GM21737 (cell line): ENCODE results near the gene NSUN3.
"Not testable (repeated sequence)": the region's sequence is repeated elsewhere in the genome, so short reads cannot be mapped to it uniquely, and the experiment has no call there.

ENCODE experiments used
- ATAC-seq: cut with Tn5 transposase; IDR thresholded peaks from one replicate; pipeline ENCODE4 v1.9.1; 2021; ENCODE audit warnings: mild to moderate bottlenecking, moderate library complexity; ENCODE audit not compliant: unreplicated experiment

Gene NSUN3

DNA sequence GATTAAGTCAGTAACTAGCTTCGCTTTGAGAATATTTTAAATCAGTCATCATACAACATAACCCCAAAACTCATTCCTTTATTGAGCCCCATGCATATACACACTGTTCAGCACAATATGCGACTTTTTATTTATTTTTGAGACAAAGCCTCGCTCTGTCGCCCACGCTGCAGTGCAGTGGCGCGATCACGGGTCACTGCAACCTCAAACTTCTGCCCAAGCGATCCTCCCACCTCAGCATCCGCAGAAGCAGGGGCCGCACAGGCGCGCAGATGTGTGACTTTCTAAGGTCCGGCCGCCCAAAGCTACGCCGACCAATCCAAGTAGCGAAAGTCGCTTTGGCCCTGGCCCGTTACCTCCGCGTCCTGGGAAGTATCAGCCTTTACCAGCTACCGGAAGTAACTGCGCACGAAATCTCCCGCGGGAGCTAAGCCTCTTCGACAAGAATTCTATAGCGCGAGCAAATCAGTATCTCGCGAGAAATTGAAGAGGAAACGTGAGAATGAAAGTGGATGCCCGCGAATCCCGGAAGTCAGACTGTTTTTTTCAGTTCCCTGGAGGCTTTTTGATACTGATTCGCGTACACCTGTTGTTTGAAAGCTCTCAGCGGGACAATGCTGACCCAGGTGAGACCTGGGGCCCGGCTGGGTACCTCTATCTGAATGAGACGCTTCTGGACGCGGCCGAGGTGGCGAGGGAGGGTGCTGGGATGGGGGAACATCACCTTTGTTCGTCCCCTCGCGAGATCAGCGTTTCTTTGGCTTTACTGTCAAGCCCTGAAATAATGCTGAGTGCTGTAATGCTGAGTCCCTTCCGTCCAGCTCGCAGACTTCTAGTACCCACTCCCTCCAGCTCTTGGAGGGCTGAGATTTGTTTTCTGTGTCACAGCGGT is at the start of gene NSUN3, which contains the start of gene DHFR2:
NSUN3 (plus strand) TSS at position 549 of the 892 bp plus-strand sequence; CDS start at position 615, 66 bp downstream.
DHFR2 (minus strand) TSS at position 404 of the 892 bp plus-strand sequence. CDS start 1,405 bp downstream, outside the sequence.
- ATAC-seq: peak; percentile 94

- no peak for ATAC-seq
Observed at GRCh38 chr3:94015025-94015424, 47.8 kb upstream of the NSUN3 start.

DNA sequence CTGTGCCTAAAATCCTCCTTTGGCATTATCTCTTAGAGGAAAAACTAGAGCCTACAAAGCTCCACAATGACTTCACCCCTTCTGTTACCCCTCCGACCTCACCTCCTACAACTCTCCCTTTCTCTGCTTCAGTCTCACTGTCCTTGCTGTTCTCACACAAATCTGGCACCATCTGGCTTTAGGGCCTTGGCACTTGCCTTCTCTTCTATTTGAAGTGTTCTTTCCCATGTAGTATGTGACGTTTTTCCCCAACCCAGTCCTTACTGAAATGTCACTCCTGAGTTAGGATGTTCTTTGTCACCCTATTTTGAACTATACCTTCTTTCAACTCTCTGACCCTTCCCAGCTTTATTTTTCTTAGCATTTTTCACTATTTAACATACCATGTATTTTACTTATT is 43.2 kb upstream of the NSUN3 start:
- no peak for ATAC-seq

DNA sequence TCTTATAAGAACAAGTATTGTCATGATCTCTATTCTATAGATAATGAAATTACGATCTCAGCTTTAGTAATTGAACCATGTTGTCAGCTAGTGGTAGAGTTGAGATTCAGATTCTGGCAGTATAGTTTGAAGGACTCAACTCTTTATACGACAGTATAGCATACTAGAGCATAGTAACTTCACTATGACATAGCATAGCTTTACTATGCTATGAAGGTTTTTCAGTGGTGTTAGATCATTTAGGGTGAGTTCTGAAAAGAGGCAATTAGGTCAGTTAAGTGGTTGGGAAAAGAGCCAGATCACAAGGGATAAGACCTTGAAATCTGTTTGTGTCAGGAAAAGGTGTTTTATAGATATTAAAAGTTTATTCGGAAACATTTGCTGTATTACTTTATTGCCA is 42.6 kb upstream of the NSUN3 start:
- no peak for ATAC-seq

DNA sequence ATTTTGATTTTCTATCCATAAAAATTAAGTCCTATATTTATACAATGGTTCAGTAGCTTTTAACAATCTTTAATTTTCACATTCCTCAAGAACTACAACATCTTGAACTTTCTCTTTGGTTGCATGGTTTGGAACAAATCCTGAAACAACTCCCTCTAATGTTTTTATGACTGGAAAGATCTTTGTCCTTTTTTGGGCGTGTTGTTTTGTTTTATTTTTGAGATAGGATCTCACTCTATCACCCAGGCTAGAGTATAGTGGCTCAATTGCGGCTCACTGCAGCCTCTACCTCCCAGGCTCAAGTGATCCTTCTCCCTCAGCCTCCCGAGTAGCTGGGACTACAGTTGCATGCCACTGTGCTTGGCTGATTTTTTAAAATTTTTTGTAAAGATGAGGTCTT is 38.5 kb upstream of the NSUN3 start:
- ATAC-seq: no peak

DNA sequence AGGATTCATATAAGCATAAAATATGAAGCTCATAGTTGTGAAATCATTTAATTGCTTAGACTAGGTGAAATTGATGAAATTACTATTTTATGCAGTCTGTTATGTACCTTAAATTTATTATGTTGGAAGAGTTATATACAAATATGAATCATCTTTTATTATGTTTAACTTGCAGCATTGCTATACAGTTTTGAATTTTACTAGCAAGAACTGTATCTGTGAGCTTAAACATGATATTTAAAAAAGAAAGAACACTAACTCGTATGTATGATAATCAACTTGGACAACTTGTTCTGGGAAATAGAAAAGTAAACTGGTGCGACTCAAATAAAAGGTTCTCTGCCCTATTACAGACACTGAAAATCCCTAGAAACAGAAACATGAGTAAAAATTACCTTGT is 36.2 kb upstream of the NSUN3 start:
- no peak for ATAC-seq

GRCh38 chr3:94028093-94028837 is 34.6 kb upstream of the NSUN3 start, which contains the start of gene STX19:
TSS of gene STX19 (minus strand) at chr3:94028597. CDS start at chr3:94015269, 13,328 bp downstream.
- ATAC-seq: no peak

GRCh38 chr3:94036909-94037507 is 25.9 kb upstream of the NSUN3 start:
- no peak for ATAC-seq

DNA sequence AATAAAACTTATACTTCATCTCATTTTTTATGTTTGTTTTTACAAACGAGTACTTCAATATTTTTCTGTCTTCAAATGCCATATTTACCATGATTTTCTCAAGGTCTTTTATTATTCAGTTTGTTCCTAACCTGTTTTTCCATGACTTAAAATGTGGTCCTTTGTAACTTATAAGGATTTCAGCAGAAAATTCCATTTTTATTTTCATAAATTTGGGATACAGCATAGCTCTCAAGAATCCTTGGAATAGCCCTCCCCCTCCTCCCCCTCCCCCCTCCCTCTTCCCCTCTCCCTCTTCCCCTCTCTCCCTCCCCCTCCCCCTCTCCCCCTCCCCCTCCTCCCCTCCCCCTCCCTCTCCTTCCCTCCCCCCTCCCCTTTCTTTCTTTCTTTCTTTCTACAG is 19.6 kb upstream of the NSUN3 start:
- ATAC-seq: no peak

DNA sequence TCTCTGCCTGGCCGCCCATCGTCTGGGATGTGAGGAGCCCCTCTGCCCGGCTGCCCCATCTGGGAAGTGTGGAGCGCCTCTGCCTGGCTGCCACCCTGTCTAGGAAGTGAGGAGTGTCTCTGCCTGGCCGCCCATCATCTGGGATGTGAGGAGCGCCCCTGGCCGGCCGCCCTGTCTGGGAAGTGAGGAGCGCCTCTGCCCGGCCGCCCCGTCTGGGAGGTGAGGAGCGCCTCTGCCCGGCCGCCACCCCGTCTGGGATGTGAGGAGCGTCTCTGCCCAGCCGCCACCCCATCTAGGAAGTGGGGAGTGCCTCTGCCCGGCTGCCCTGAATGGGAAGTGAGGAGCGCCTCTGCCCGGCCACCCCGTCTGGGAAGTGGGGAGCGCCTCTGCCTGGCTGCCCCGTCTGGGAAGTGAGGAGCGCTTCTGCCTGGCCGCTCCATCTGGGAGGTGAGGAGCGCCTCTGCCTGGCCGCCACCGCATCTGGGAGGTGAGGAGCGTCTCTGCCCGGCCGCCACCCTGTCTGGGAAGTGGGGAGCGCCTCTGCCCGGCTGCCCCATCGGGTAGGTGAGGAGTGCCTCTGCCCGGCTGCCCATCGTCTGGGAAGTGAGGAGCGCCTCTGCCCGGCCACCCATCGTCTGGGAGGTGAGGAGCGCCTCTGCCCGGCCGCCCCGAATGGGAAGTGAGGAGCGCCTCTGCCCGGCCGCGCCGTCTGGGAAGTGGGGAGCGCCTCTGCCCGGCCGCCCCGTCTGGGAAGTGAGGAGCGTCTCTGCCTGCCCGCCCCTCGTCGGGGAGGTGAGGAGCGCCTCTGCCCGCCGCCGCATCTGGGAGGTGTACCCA is 18.5 kb upstream of the NSUN3 start:
- ATAC-seq: not testable (repeated sequence)

GRCh38 chr3:94046533-94046932 is 16.3 kb upstream of the NSUN3 start:
- no peak for ATAC-seq

- no peak for ATAC-seq
Observed at GRCh38 chr3:94049267-94049666, 13.6 kb upstream of the NSUN3 start.

- ATAC-seq: no peak
Observed at GRCh38 chr3:94050546-94050945, 12.3 kb upstream of the NSUN3 start.

DNA sequence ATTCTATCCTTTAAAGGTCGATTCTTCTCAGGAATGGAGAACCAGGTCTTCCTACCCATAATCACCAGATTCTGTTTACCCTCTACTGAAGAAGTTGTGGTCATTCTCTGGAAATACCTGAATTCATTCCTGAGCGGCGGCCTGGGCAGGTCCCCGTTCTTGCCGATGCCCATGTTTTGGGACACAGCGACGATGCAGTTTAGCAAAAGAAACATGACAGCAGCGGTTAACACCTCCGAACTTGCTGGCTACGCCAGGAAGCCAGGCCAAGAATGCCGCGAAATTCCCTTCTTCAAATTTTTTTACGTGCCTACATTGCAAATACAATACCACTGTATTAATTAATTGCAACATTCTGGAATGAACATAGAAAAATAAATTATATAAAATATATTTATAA is 1.6 kb upstream of the NSUN3 start:
- no peak for ATAC-seq

GRCh38 chr3:94063496-94064119 is 747 bp downstream of the NSUN3 start:
- ATAC-seq: no peak

DNA sequence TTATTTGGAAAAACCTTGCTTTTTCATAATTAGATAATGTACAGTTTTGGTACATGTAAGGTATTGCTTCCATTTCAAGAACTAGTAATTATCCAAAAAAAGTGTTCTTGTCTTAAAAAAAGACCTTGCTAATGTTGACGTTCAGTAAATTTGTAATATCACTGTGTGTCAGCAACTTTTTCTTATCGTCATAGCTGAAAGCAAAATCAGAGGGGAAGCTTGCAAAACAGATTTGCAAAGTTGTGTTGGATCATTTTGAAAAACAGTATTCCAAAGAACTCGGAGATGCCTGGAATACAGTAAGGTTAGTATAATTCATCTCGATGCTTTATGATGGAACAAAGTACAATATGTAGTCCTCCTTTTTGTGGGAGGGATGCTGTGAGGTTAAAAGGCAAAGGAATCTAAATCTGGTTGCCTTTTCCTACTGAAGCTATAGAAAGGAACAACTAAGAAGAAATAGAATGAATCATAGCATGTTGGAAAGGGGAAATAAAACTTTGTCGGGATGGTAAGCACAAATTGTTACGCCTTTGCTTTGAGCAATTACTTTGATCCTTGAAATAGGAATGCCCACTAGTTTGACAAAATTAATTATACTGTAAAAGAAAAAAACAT is 1.5 kb downstream of the NSUN3 start:
- ATAC-seq: no peak

DNA sequence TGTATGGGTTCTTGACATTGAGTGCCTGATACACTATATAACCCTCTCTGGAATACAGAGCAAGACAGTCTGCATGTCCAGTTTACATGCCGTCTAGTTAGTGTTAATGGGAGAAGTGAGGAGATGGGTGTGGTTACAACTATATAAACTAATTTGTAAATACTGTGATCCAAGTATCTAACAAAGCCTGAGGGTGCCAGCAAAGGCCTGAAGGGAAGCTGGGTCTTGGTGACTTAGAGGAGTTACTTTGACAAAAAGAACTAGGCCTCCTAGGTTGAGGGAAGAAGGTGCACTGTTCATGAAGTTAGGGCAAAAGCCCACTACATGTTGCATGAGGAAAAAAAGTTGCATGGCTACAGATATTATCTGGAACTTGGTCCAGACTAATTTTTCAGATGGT is 2.3 kb downstream of the NSUN3 start:
- no peak for ATAC-seq

DNA sequence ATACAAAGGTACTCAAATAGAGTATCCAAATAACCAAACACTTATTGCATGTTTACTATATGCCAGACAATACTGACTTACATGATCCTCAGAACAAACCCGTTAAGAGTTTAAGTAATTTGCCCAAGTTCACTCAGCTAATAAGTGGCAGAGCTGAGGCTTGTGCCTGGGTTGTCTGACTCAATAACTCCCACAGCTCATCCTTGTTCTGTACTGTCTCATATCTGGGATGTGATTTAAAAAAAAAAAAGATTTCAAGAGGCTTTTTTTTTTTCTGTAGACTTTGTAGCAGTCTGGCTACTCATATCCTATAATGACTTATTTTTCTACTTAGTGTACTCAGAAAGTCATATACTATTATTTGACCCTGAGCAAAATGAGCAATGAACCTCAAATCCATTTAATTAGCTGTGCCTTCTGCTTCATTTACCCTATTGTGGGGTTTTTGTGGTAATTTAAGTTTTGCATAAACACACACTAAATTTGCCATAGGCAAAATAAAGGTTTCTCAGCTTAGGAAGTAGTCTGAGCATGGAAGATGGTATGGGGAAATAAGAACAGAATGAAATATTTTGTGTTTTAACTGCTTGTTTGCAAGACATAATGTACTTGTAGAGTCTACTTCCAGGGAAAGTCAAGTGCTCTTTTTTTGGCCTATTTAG is 3.1 kb downstream of the NSUN3 start:
- ATAC-seq: no peak
